Neural cell (in vitro differentiated cells): ENCODE measurements around the gene NR5A2. TPM values are rescaled to one million over a fixed set of nuclear protein-coding genes. Genes with fewer than 3 reads are reported as not detected.

Experiments
- H2AFZ ChIP-seq: fragments of 200-600, 300-800 bp; sonication (generic), shearing (Covaris generic); 2 replicates; pipeline ENCODE4 v1.6.0; 2014; ENCODE audit warnings: low read depth, mild to moderate bottlenecking, antibody characterized with exemption, low read length, moderate library complexity
- H3F3A ChIP-seq: fragments of 200-600 bp; shearing (Covaris generic); 2 replicates; pipeline ENCODE4 v1.6.1; 2016; ENCODE audit warnings: mild to moderate bottlenecking, moderate library complexity, mixed read lengths, antibody characterized with exemption, low read length; ENCODE audit not compliant: insufficient read depth, poor library complexity, severe bottlenecking
- H3K27ac ChIP-seq: fragments of 200-600, 300-800 bp; sonication (generic), shearing (Covaris generic); 2 replicates; pipeline ENCODE4 v1.5.1; 2014; ENCODE audit warnings: mild to moderate bottlenecking, low read length, moderate library complexity
- H3K27me3 ChIP-seq: fragments of 300-800, 200-600 bp; sonication (generic), shearing (Covaris generic); 2 replicates; pipeline ENCODE4 v1.6.0; 2014; ENCODE audit warnings: mild to moderate bottlenecking, low read depth, low read length, moderate library complexity; ENCODE audit not compliant: insufficient read depth
- H3K36me3 ChIP-seq: fragments of 300-800, 200-600 bp; sonication (generic), shearing (Covaris generic); 2 replicates; pipeline ENCODE4 v1.5.1; 2014; ENCODE audit warnings: mild to moderate bottlenecking, antibody characterized with exemption, low read length, moderate library complexity; ENCODE audit not compliant: insufficient read depth
- H3K4me2 ChIP-seq: fragments of 300-800, 200-600 bp; sonication (generic), shearing (Covaris generic); 2 replicates; pipeline ENCODE4 v1.6.0; 2014; ENCODE audit warnings: mild to moderate bottlenecking, low read length
- H3K4me3 ChIP-seq: fragments of 300-800, 200-600 bp; sonication (generic), shearing (Covaris generic); 2 replicates; pipeline ENCODE4 v1.5.1; 2014; ENCODE audit warnings: mild to moderate bottlenecking, low read length, moderate library complexity
- H3K79me2 ChIP-seq: fragments of 200-600 bp; shearing (Covaris generic); replicated peaks from 2 replicates; pipeline ENCODE4 v1.6.0; 2014; ENCODE audit warnings: mild to moderate bottlenecking, low read length, moderate library complexity; ENCODE audit not compliant: insufficient read depth
- H3K9ac ChIP-seq: fragments of 300-800, 200-600 bp; sonication (generic), shearing (Covaris generic); 2 replicates; pipeline ENCODE4 v1.6.1; 2016; ENCODE audit warnings: mild to moderate bottlenecking, low read length, mixed read lengths
- H3K9me2 ChIP-seq: fragments of 200-600 bp; shearing (Covaris generic); 2 replicates; pipeline ENCODE4 v1.6.1; 2016; ENCODE audit warnings: mild to moderate bottlenecking, low read length, mixed read lengths; ENCODE audit not compliant: insufficient read depth
- H3K9me3 ChIP-seq: fragments of 200-600, 300-800 bp; sonication (generic), shearing (Covaris generic); 2 replicates; pipeline ENCODE4 v1.6.1; 2016; ENCODE audit warnings: mild to moderate bottlenecking, mixed run types, low read length, moderate library complexity, mixed read lengths
- H4K20me1 ChIP-seq: fragments of 200-600 bp; shearing (Covaris generic); 2 replicates; pipeline ENCODE4 v1.6.1; 2016; ENCODE audit warnings: mild to moderate bottlenecking, mixed run types; ENCODE audit not compliant: insufficient read depth
- CTCF ChIP-seq: fragments of 450-650 bp; IDR thresholded peaks from 2 replicates; pipeline ENCODE4 v1.5.1; 2014; ENCODE audit warnings: antibody characterized with exemption, mild to moderate bottlenecking, moderate library complexity; ENCODE audit not compliant: poor library complexity, severe bottlenecking
- EP300 ChIP-seq: fragments of 450-650 bp; conservative IDR thresholded peaks from 2 replicates; pipeline ENCODE4 v1.6.1; 2014; ENCODE audit warnings: antibody characterized with exemption, mild to moderate bottlenecking, moderate library complexity; ENCODE audit not compliant: poor library complexity, severe bottlenecking
- EZH2 ChIP-seq: fragments of 200-600, 300-800 bp; shearing (Covaris generic), sonication (generic); IDR thresholded peaks from 2 replicates; pipeline ENCODE4 v1.6.1; 2014; ENCODE audit warnings: antibody characterized with exemption, low read length, borderline replicate concordance, mild to moderate bottlenecking; ENCODE audit not compliant: insufficient read depth, poor library complexity, severe bottlenecking
- MXI1 ChIP-seq: fragments of 450-650 bp; conservative IDR thresholded peaks from 2 replicates; pipeline ENCODE4 v1.6.1; 2014; ENCODE audit warnings: antibody characterized with exemption, mild to moderate bottlenecking; ENCODE audit not compliant: poor library complexity, severe bottlenecking
- POLR2AphosphoS5 ChIP-seq: IDR thresholded peaks from 2 replicates; pipeline ENCODE4 v1.6.1; 2012
- RAD21 ChIP-seq: fragments of 450-650 bp; conservative IDR thresholded peaks from 2 replicates; pipeline ENCODE4 v1.6.1; 2014; ENCODE audit warnings: antibody characterized with exemption, mild to moderate bottlenecking, moderate library complexity
- REST ChIP-seq: IDR thresholded peaks from 2 replicates; pipeline ENCODE4 v1.6.1; 2012; ENCODE audit warnings: borderline replicate concordance
- SMC3 ChIP-seq: fragments of 450-650 bp; conservative IDR thresholded peaks from 2 replicates; pipeline ENCODE4 v1.6.1; 2014; ENCODE audit warnings: antibody characterized with exemption, mild to moderate bottlenecking, moderate library complexity; ENCODE audit not compliant: poor library complexity
- TAF1 ChIP-seq: IDR thresholded peaks from 2 replicates; pipeline ENCODE4 v1.6.1; 2012; ENCODE audit warnings: low read depth
- polyA minus RNA-seq: library from RNA; depleted of rRNA, polyadenylated mRNA; stranded (reverse); fragments of >200 nt; gene quantifications from 2 replicates; pipeline ENCODE4 v1.2.3, GENCODE V29; 2014
- polyA plus RNA-seq: library from polyadenylated mRNA; depleted of rRNA; stranded (reverse); fragments of >200 nt; gene quantifications from 2 replicates; pipeline ENCODE4 v1.2.3, GENCODE V29; 2014

Gene NR5A2
- not detected in 2 replicates for polyA plus RNA-seq
- under 0.01 and 0.12 TPM in 2 replicates for polyA minus RNA-seq

GRCh38 chr1:200027264-200027823 lies at the start of gene NR5A2:
TSS of gene NR5A2 (plus strand) at chr1:200027710. CDS start at chr1:200027848, 138 bp downstream.
- Histone ChIP-seq H3K36me3 (no peaks in the 10 kb centered on the region), H3K9me3 (no peaks in the 10 kb centered on the region), H3F3A (no peaks in the 10 kb centered on the region), H3K4me2 (peak within 1 kb of the TSS; percentile 76), H4K20me1 (no peaks in the 10 kb centered on the region), H3K4me3 (peak within 1 kb of the TSS; percentile 66), H3K79me2 (no peaks in the 10 kb centered on the region), H3K27me3 (peaks cover 55% of the 10 kb centered on the region), H3K9ac (no peak within 1 kb of the TSS), H2AFZ (no peak within 1 kb of the TSS), H3K27ac (no peak within 1 kb of the TSS), H3K9me2 (no peaks in the 10 kb centered on the region)
- TF ChIP-seq POLR2AphosphoS5 (no peak), MXI1 (no peak), EP300 (no peak), TAF1 (no peak), CTCF (no peak), EZH2 (no peak), RAD21 (no peak), REST (no peak), SMC3 (no peak)

- TF ChIP-seq POLR2AphosphoS5: no peak
- no peak for TF ChIP-seq TAF1
- no peak for TF ChIP-seq EP300
- Histone ChIP-seq H3K36me3 (no peaks in the 10 kb centered on the region), H3K9me2 (no peaks in the 10 kb centered on the region), H3K9me3 (no peaks in the 10 kb centered on the region), H3K4me3 (no peak overlapping the region), H3K9ac (no peak overlapping the region), H2AFZ (no peak overlapping the region), H3K27me3 (no peaks in the 10 kb centered on the region), H3K27ac (no peak overlapping the region), H3K4me2 (no peak overlapping the region), H3F3A (no peaks in the 10 kb centered on the region), H4K20me1 (no peaks in the 10 kb centered on the region), H3K79me2 (no peaks in the 10 kb centered on the region)
Measured at GRCh38 chr1:199978408-199978940, 49.0 kb upstream of the NR5A2 start.
